Astrocyte (in vitro differentiated cells and primary cell): ENCODE results near the gene LARGE1. TPM values are rescaled to one million over a fixed set of nuclear protein-coding genes. Genes with fewer than 3 reads are reported as not detected.

ENCODE experiments used
- DNase-seq: peaks from one replicate; pipeline ENCODE4 v3.0.0-alpha.2; 2010; ENCODE audit warnings: low read depth
- FAIRE-seq: peaks from 2 replicates; lab custom pipeline; 2011; peaks lifted over from hg19 to GRCh38; lab: Jason Lieb, UNC
- H2AFZ ChIP-seq: 2 replicates; pipeline ENCODE4 v1.6.0; 2012; ENCODE audit warnings: low read depth, low read length, inconsistent platforms
- H3K27ac ChIP-seq: 2 replicates; pipeline ENCODE4 v1.5.1; 2011; ENCODE audit warnings: low read depth, low read length, inconsistent platforms
- H3K27me3 ChIP-seq: 2 replicates; pipeline ENCODE4 v1.6.0; 2011; ENCODE audit warnings: low read length, inconsistent platforms; ENCODE audit not compliant: insufficient read depth
- H3K36me3 ChIP-seq: 2 replicates; pipeline ENCODE4 v1.5.1; 2011; ENCODE audit warnings: low read length, inconsistent platforms; ENCODE audit not compliant: insufficient read depth
- H3K4me1 ChIP-seq: 2 replicates; pipeline ENCODE4 v1.5.1; 2011; ENCODE audit warnings: low read length, inconsistent platforms; ENCODE audit not compliant: insufficient read depth
- H3K4me2 ChIP-seq: 2 replicates; pipeline ENCODE4 v1.6.0; 2012; ENCODE audit warnings: low read length, inconsistent platforms
- H3K4me3 ChIP-seq: 2 replicates; pipeline ENCODE4 v1.5.1; 2011; ENCODE audit warnings: low read depth, mild to moderate bottlenecking, low read length, inconsistent platforms; ENCODE audit not compliant: insufficient read depth
- H3K79me2 ChIP-seq: 2 replicates; pipeline ENCODE4 v1.6.0; 2012; ENCODE audit warnings: mild to moderate bottlenecking, low read length, inconsistent platforms; ENCODE audit not compliant: insufficient read depth
- H3K9ac ChIP-seq: 2 replicates; pipeline ENCODE4 v1.6.0; 2012; ENCODE audit warnings: mild to moderate bottlenecking, low read length, inconsistent platforms
- H3K9me3 ChIP-seq: 2 replicates; pipeline ENCODE4 v1.5.1; 2012; ENCODE audit warnings: low read depth, mild to moderate bottlenecking, low read length, inconsistent platforms; ENCODE audit not compliant: insufficient read depth
- H4K20me1 ChIP-seq: 2 replicates; pipeline ENCODE4 v1.6.0; 2012; ENCODE audit warnings: low read length, inconsistent platforms; ENCODE audit not compliant: insufficient read depth
- H3K27ac Mint-ChIP-seq: one replicate; pipeline ENCODE4 v1.8.0; 2021; ENCODE audit warnings: mild to moderate bottlenecking, mixed read lengths; ENCODE audit not compliant: unreplicated experiment
- H3K27me3 Mint-ChIP-seq: one replicate; pipeline ENCODE4 v1.8.0; 2021; ENCODE audit warnings: low read depth, mixed read lengths; ENCODE audit not compliant: unreplicated experiment
- H3K36me3 Mint-ChIP-seq: one replicate; pipeline ENCODE4 v1.8.0; 2021; ENCODE audit warnings: low read depth, mixed read lengths; ENCODE audit not compliant: unreplicated experiment
- H3K4me1 Mint-ChIP-seq: one replicate; pipeline ENCODE4 v1.8.0; 2021; ENCODE audit warnings: low read depth, mixed read lengths; ENCODE audit not compliant: unreplicated experiment
- H3K4me3 Mint-ChIP-seq: one replicate; pipeline ENCODE4 v1.8.0; 2021; ENCODE audit warnings: mild to moderate bottlenecking, moderate library complexity, mixed read lengths; ENCODE audit not compliant: unreplicated experiment
- H3K9me3 Mint-ChIP-seq: one replicate; pipeline ENCODE4 v1.8.0; 2021; ENCODE audit warnings: mild to moderate bottlenecking, mixed read lengths; ENCODE audit not compliant: unreplicated experiment
- EZH2 ChIP-seq: IDR thresholded peaks from 2 replicates; pipeline ENCODE4 v1.6.1; 2012; ENCODE audit warnings: mild to moderate bottlenecking, low read length, inconsistent platforms; ENCODE audit not compliant: insufficient read depth
- microRNA-seq: library from miRNA; unstranded; fragments of <30 nt; microRNA quantifications from one replicate; pipeline ENCODE4 v1.2.0, GENCODE V29; 2020
- total RNA-seq: library from RNA; stranded (reverse); gene quantifications from 2 replicates; pipeline ENCODE4 v1.2.1, GENCODE V29; 2021
- TF ChIP-seq, protein P1 (sequence below): IDR thresholded peaks from 2 replicates; pipeline ENCODE4 v1.5.1; 2011; ENCODE audit warnings: low read depth, mild to moderate bottlenecking, inconsistent platforms, low read length, moderate library complexity; ENCODE audit not compliant: insufficient read depth

Gene LARGE1
- total RNA-seq, 1 donor from 2014 or later: 92.6 TPM

DNA sequence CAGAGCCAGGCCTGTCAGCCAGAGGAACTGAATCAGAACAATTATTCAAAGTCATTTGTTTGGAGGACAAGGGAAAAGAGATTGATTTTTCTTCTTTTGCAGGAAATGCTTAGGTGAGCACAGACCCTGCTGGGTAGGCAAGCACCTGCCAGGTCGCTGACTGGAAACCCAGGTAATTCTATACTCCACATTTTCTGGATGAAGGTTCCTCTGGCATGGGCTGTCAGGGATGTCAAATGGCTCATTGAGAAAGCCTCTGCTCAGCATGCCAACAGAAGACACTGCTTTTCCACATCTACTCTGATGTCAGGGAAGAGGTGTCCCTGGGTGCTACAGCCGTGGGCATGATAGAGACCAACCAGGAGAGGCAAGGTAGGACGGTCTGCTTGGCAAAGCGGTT is 695.4 kb downstream of the LARGE1 start:
- TF ChIP-seq, protein P1, sequence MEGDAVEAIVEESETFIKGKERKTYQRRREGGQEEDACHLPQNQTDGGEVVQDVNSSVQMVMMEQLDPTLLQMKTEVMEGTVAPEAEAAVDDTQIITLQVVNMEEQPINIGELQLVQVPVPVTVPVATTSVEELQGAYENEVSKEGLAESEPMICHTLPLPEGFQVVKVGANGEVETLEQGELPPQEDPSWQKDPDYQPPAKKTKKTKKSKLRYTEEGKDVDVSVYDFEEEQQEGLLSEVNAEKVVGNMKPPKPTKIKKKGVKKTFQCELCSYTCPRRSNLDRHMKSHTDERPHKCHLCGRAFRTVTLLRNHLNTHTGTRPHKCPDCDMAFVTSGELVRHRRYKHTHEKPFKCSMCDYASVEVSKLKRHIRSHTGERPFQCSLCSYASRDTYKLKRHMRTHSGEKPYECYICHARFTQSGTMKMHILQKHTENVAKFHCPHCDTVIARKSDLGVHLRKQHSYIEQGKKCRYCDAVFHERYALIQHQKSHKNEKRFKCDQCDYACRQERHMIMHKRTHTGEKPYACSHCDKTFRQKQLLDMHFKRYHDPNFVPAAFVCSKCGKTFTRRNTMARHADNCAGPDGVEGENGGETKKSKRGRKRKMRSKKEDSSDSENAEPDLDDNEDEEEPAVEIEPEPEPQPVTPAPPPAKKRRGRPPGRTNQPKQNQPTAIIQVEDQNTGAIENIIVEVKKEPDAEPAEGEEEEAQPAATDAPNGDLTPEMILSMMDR: no peak
- no peak for TF ChIP-seq EZH2
- no peak overlapping the region for H3K4me3 ChIP-seq
- Mint-ChIP-seq H3K9me3 (peaks cover 17% of the 10 kb centered on the region), H3K27ac (no peak overlapping the region), H3K4me1 (peaks cover 13% of the 10 kb centered on the region), H3K36me3 (no peaks in the 10 kb centered on the region), H3K27me3 (no peaks in the 10 kb centered on the region), H3K4me3 (no peak overlapping the region)
- H3K4me1 ChIP-seq: no peaks in the 10 kb centered on the region
- DNase-seq (no peak), FAIRE-seq (no peak)
- H3K27me3 ChIP-seq: no peaks in the 10 kb centered on the region
- peaks cover 3% of the 10 kb centered on the region for H3K9me3 ChIP-seq
- H2AFZ ChIP-seq: no peak overlapping the region
- H3K36me3 ChIP-seq: no peaks in the 10 kb centered on the region
- H3K79me2 ChIP-seq: no peaks in the 10 kb centered on the region
- no peak overlapping the region for H3K9ac ChIP-seq
- H3K4me2 ChIP-seq: no peak overlapping the region
- H4K20me1 ChIP-seq: no peaks in the 10 kb centered on the region
- no peak overlapping the region for H3K27ac ChIP-seq

Small RNA genes within 50 kb of the gene (microRNA-seq; reads per million reads assigned to microRNA genes)
- gene MIR4764: not detected
